ENCODE results near the gene SUSD5.
"Not testable (repeated sequence)": the region's sequence is repeated elsewhere in the genome, so short reads cannot be mapped to it uniquely, and the experiment has no call there.

The SUSD5 gene

DNA sequence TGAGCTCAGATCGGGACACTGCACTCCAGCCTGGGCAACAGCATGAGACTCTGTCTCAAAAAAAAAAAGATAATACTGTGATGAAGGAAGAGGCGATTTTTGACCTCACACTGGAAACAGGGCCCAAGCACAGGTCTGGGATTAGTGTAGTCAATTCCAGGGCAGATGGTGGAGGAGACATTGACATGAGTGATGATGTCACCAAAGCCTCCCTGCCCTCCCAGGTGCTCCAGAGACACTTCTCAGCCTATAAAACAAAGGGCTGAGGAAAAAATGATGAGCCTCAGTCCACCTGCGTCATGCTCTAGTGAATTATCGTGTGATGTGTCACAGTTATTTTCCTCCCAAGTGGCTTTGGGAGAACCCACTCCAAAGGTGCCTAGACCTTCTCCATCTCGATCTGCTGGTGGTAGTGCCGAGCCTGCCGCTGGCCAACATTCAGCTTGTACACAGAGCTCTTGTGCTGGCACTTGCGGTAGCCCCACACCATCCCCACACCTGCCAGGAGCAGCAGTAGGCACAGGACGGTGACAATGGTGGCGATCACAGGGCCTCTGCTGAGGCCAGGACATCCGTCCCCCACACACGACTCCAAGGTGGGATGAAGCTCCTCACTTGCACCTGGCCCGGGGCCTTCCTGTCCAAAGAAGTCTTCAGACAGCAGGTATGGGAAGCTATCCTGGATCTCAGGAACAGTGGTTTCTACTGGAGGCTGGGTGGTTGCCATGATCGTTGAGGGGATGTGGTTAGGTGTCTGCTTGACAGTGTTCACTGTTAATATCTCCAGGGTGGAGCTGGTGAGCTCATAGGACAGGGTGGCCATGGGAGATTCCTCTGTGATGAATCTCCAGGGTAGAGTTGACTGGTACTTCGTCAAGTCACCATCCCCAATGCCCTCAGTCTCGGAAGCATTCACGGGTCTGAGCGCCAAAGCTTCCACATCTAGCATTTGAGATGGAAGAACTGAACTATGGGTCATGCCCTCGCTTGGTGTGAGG, 65.9 kb downstream of the SUSD5 start:
- DNase-seq (ENCODE audit: low spot score) = peak; percentile 57

DNA sequence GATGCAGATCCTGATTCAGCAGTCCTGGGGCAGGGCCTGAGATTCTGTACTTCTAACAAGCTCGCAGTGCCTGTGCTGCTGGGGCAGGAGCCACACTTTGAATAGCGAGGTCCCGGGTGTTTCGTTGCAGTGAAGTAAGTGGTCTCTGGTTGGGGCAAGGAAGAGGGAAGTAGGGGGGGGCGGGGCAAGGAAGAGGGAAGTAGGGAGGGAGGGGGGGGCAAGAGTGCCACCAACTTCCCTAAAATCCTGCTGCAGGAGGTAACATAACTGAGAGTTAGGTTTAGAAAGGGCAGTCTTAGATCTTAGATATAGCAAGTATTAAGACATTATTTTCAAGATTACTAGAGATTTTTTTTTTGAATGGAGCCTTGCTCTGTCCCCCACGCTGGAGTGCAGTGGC, 69.3 kb downstream of the SUSD5 start:
- DNase-seq (ENCODE audit: low spot score) = no peak

DNA sequence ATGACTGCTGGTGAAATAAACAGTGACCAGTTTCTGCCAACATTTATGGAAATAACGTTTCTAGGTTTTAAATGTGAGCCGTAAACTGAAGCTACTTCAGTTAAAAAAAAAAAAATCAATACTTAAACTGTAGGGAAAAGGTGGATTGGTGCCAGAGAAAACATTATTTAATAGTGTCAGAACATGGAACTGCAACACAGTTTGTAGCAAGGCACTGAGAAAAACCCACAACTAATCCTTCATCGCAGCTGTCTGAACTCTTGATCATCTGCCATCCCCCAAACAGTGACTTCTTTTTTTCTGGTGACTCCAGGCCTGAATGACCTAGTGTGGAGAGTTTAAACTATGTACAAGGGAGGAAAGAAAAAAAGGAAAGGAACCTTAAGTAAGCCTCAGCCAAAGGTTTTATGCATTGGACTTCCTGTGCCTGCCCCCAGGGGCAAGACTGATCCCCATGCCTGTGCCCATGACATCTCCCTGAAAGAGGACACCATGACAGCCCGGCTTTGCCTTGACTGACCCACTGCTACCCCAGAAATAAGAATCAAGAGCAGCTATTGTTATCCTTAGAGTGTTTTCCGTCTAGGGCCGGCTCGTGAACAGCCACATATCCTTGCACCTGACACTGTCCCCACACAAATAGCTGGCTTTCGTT, 71.7 kb downstream of the SUSD5 start:
- DNase-seq (ENCODE audit: low spot score) = no peak

DNA sequence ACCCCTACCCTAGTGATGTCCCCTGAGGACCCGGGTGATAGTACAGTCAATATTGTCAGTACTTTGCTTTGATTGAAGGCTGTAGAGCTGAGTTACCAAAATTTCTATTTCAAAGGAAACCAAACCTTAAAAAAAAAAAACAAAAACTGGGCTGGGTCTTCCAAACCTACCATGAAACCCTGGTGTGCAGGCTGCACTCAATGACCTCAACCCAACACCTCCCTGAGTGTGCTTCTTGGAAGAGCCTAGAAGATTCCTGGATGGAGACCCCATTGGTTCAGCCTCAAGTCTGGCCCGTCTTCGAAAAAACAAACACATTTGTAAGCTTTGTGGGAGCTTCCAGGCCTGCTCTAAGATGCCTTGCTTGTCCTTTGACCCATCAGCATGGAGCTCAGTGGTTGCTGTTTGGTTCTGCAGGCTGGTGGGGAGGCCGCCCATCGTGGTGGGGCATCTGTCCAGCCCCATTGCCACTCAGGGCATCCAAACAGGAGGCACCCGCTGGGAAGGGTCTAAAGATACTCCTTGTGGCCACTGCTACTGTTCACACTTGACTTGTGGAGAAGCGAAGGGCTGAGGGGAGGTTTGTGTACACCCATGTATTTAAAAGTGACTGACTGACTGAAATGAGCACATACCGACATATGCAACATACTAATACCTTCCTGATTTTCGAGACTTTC, 72.6 kb downstream of the SUSD5 start:
- no peak for DNase-seq (ENCODE audit: low spot score)

DNA sequence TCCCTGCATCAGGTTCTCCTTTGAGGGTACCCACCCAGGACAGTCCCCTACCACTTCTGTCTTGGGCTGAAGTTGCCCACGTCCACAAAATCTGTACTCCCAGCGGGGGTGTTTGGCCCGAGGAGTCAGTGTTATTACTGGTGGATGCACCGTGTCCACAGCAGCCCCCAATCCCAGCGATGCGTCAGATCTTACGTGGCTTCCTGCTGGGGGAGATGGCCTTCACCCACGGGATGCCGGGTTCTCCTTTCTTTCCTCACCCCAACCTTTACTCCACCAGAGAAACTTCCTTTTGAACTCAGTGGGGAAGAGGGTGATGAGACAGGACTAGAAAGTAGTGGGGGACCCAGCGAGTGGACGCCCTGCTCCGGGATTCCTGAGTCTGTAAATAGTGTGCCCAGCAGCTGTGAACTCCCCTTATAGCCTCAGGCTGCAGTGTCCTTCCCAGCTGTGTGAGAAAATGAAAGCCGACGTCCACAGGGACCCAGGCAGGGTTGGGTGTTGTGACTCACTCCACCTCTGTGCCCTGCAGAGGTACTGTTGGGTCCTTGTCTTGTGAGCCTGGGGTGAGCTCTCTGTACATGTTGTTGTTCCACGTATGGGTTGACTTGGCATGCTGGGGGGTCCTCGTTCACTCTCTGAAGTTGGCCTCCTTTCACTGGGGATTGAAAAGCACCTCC, 73.2 kb downstream of the SUSD5 start:
- DNase-seq (ENCODE audit: low spot score) = no peak

DNA sequence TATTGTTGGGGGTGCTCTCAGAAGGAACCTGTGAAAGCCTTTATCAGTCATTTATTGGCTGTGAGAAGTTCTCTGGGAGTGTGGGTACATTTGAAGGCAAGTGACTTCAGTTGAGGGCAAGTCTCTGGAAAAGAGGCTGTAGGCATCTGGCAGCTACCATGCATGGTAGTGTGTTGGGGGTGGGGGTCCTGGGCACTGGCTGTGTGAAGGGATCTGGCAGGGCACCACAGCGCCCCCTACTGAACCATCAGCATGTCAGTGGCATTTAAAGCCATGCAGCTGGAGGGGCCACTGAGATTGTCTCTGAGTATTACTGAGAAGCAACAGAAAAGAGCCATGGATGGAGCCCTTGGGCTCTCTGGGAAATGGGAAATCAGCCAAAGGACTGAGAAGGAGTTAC, 74.2 kb downstream of the SUSD5 start:
- no peak for DNase-seq (ENCODE audit: low spot score)

DNA sequence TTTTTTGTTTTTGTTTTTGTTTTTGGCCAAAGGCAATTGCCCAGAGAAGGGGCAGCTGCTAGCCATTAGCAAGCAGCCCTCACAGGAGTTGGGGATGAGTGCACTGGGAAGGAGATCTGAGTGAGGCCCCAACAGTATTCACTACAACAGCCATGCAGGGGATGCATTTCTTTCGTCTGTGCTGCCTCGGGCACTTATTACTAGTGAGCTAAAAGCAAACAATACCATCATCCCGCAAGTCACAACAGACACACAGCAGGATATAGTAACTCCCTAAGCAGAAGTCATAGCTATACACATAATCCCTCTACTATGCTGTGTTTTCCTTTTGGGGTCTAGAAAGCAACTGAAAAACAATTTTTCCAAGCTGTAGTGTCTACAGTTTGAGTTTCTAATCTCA, 77.6 kb downstream of the SUSD5 start:
- no peak for DNase-seq (ENCODE audit: low spot score)

DNA sequence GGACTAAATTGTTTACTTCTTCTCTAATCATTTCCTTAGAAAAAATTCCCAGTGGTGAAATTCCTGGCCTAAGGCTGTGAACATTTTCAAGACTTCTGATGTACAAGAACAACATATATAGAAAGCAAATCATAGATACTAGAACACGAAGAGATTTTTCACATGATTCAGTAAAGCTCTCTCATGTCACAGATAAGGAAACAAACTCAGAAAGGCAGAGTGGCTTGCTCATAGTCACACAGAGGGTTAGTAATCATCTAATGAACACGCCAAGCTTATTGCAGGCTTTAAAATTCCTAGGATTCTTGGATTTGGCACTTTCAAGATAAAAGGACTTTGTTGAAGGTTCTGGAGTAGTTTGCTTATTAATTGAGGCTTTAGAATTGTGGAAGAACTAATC, 78.6 kb downstream of the SUSD5 start:
- DNase-seq (ENCODE audit: low spot score) = no peak

DNA sequence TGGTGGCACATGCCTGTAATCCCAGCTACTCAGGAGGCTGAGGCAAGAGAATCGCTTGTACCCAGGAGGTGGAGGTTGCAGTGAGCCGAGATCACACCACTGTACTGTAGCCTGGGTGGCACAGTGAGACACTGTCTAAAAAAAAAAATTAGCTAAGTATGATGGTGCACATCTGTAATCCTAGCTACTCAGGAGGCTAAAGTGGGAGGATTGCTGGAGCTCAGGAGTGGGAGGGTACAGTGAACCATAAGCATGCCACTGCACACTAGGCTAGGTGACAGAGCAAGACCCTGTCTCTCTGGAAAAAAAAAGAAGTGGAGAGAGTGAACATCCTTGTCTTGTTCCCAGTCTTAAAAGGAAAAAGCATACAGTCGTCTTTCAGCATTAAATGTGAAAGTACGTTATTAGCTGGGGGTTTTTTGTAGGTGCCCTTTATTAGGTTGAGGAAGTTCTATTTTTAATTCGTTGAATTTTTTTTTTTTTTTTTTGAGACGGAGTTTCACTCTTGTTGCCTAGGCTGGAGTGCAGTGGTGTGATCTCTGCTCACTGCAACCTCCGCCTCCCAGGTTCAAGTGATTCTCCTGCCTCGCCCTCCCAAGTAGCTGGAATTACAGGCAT, 79.5 kb downstream of the SUSD5 start:
- DNase-seq (ENCODE audit: low spot score) = not testable (repeated sequence)

DNA sequence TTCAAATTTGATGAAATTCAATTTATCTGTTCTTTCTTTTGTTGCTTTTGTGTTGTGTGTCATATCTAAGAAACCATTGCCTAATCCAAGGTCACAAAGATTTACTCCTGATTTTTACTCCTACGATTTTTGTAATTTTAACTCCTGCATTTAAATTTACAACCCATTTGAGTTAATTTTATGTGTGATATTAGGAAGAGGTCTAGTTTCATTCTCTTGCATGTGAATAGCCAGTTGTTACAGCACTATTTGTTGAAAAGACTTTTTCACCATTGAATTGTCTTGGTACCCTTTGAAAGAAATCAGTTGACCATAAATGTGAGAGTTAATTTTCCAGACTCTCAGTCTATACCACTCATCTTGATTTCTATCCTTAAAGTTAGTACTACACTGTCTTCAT, 80.9 kb downstream of the SUSD5 start:
- DNase-seq (ENCODE audit: low spot score) = no peak

DNA sequence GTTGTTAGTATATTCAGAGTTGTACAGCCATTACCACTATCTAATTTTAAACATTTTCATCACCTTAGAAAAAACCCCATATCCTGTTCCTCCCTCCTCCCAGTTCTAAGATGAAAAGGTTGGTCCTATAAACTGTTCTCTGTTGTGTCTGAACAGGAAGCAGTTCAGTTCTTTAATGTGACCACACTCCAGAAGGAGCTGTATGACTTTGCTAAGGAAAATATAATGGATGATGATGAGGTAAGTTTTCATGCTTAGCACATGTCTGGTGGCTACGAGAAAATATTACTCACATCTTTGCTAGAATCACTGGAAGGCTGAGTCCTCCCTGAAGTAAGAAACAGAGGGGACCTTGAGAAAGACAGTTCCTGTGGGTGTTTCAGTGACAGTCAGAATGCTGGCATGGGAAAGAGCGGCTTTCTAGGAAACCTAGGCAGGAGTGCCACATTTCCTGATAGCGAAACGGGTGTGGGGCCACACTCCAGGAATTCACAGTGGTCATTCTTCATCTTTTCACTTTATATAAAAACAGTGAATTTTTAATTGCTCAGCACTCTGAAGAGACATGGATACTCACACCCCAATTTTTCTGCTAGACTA, 84.5 kb downstream of the SUSD5 start:
- peak; percentile 57 for DNase-seq (ENCODE audit: low spot score)

DNA sequence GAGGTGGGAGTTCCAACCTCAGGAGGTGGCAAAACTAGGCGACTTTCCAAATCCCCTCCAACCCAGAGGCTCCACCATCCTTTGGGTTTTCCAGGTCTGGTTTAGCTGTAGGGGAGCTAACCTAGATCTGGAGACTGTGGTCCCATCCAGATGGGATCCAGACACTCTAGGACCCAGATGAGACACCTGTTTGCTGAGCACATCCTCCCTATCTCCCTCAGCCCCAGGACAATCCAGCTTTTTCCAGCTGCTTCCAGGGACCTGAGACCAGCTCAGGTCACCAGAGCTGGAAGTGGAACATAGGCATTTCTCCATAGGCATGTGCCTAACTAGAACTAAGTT, 86.6 kb downstream of the SUSD5 start:
- DNase-seq (ENCODE audit: low spot score) = no peak

DNA sequence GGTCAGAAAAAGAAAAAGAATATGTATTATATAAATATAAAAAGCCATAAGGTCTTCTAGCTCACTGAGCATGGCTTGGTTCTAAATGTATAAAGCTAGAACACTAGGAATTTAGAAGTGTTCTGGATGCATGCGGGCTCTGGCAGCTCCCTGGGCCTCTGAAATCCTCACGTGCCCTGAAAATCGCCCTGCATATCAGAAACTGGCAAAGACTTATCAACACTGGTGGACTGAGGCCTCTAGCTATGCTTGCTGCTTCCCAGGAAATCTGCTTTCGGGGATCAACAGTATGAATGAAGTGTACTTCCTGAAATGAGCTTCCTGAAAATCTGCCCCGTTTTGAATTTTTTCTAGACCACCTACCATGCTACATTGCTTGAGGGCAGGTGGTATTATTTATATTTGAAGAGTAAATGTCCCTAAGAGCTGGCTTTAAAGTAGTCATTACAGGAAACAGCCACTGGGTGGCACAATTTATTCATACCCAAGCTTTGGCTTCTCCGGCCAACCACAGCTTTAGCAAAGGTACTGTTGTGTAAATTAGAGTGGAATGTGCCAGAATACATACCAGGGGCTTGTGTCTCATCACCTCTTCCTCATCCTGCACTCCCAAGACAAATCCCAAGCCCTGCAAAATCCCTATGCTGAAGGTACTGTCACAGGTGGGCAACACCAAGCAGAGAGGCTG, 87.1 kb downstream of the SUSD5 start:
- DNase-seq (ENCODE audit: low spot score) = peak; percentile 80

DNA sequence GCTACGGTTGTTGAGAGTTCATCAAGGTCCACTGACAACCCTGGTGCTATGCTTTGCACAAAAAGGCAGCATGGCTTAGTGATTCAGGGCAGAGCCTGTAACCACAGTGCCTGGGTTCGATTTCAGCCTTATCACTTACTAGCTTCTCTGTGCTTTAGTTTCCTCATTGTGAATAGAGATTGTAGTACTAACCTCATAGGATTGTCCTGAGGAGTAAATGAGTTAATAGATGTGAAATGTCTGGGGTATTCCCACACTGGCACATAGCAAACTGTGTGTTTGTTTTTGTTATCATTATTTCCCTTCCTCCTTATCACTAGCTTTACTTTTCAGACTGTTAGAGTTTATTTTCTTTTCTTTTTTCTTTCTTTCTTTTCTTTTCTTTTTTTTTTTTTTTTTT, 88.5 kb downstream of the SUSD5 start:
- DNase-seq (ENCODE audit: low spot score) = no peak

DNA sequence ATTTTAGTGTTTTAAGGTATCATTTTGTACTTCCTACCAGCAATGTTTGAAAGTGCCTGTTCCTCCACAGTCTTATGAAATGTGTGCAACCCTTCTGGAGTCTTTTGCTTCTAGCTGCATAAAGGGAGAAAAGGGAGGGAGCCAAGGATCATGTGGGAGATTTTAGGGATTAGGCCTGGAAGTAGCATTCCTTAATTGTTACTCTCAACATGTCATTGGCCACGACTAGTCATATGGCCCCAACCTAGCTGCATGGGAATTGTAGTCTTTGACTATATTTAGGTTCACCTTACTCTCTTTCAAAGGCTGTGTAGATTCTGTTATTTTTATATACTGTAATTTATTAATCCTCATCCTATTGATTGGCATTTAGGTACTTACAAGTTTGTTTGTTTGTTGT, 89.9 kb downstream of the SUSD5 start:
- DNase-seq (ENCODE audit: low spot score) = no peak

DNA sequence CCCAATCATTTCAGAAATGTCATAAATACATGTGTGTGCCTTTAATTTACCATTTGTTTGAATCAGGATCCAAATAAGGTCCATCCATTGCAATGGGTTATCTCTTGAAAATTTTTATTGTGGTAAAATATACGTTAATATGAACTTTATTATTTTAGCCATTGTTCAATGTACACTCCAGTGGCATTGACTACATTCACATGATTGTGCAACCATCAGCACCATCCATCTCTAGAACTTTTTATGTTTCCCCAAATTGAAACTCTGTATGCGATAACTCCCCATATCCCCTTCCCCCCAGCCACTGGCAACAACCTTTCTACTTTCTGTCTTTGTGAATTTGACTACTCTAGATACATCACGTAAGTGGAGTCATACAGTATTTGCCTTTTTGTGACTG, 92.8 kb downstream of the SUSD5 start:
- DNase-seq (ENCODE audit: low spot score) = no peak

DNA sequence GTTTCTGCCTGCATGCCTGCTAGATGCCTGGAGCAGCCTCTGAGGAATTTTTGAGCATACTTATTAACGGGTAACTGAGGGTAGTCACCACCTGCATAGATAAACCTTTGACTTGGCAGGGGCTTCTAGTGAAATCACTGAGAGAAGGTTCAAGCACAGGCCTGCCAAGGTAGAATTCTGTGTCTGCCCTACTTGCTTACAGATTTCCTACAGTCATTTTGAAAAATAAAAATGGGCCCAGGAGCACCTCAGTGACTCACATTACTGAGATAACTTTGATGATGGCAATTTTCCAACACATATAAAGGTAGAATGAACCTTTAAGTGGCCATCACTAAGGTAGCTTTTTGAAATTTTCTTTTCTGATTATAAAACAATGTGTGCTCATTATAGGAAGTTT, 94.0 kb downstream of the SUSD5 start:
- no peak for DNase-seq (ENCODE audit: low spot score)

DNA sequence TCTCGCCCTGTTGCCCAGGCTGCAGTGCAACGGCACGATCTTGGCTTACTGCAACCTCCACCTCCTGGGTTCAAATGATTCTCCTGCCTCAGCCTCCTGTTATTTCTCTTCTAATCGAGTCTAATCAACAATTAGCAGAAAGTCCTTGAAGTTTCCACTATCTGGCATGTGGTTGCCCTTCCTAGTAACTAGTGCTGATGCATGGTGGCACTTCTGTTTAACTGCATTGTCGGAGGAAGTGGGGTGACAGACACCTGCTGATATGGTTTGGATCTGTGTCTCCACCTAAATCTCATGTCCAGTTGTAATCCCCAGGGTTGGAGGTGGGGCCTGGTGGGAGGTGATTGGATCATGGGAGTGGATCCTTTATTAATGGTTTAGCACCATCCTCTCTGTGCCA, 95.6 kb downstream of the SUSD5 start:
- DNase-seq (ENCODE audit: low spot score) = no peak

DNA sequence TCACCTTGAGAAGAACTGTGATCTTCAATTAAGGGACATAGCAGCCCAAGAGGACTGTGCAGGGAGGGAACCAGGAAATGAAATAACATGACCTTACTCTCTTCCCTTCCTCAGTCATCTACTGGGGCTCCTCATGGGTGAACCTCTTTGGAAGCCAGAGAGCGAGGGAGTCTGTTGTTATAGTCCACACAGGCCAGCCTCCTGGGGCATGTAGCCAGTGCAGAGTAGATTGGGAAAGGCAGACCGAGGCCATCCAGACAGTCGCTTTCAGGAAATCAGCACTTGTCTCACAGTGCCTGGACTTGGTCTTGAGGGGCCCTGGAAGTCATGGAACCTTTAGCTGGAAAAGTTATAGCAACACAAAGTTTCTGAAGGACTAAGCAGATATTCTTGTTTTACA, 98.7 kb downstream of the SUSD5 start:
- no peak for DNase-seq (ENCODE audit: low spot score)

DNA sequence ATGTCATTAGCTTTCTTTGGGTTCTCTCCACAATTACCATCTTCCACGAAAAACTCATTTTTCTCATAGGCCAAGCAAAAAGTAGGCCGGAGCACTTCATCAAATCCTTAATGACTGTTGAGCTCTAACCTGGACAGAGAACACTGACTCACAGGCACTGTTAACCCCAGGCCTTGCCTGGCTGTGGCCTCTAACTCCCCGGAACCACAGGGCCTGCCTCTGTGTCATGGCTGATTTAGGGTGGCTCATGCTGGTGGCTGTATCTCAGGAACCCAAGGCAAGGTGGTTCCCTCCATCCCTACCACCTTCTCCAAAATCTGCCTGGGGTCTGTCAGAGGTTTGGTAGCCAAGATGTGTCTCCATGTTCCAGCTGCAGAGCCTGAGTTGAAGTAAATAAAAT, 101.1 kb downstream of the SUSD5 start:
- DNase-seq (ENCODE audit: low spot score) = peak; percentile 17

Measured in kidney tubule cell (primary cell).